Cortex of kidney (tissue), 1 donor: ENCODE measurements around the gene EPOP.

Experiments used
- DNase-seq: peaks from one replicate; lab custom pipeline; 2025; lab: John Stamatoyannopoulos, UW

Gene EPOP

GRCh38 chr17:38674014-38674748 lies 576 bp downstream of the EPOP start:
- no peak for DNase-seq

GRCh38 chr17:38673707-38674013 lies 1.1 kb downstream of the EPOP start:
- no peak for DNase-seq

GRCh38 chr17:38672788-38673706 lies 1.7 kb downstream of the EPOP start:
- no peak for DNase-seq

- DNase-seq: no peak
These were observed 2.6 kb downstream of the EPOP start for GRCh38 chr17:38671939-38672720.

- DNase-seq: no peak
These were observed 5.2 kb downstream of the EPOP start for GRCh38 chr17:38669520-38669919.

- no peak for DNase-seq
These were observed 7.0 kb downstream of the EPOP start for GRCh38 chr17:38667787-38668122.

GRCh38 chr17:38667099-38667786 lies 7.5 kb downstream of the EPOP start:
- DNase-seq: no peak

- DNase-seq: no peak
These were observed 10.7 kb downstream of the EPOP start for GRCh38 chr17:38663964-38664644.

- no peak for DNase-seq
These were observed 11.5 kb downstream of the EPOP start for GRCh38 chr17:38663125-38663751.

- no peak for DNase-seq
These were observed 14.4 kb downstream of the EPOP start for GRCh38 chr17:38660097-38661025.

GRCh38 chr17:38659415-38659814 lies 15.3 kb downstream of the EPOP start:
- no peak for DNase-seq

- no peak for DNase-seq
These were observed 15.9 kb downstream of the EPOP start for GRCh38 chr17:38658741-38659345.

- DNase-seq: no peak
These were observed 16.7 kb downstream of the EPOP start for GRCh38 chr17:38657824-38658740.

GRCh38 chr17:38656959-38657823 lies 17.6 kb downstream of the EPOP start:
- DNase-seq: no peak

- no peak for DNase-seq
These were observed 20.1 kb downstream of the EPOP start for GRCh38 chr17:38654411-38655398.

GRCh38 chr17:38653679-38654078 lies 21.1 kb downstream of the EPOP start:
- no peak for DNase-seq
